ENCODE data around the gene LRP11.
A peak's percentile ranks its signal among the peaks of the same experiment; 100 is the strongest.
"Not testable (repeated sequence)": the region's sequence is repeated elsewhere in the genome, so short reads cannot be mapped to it uniquely, and the experiment has no call there.

The LRP11 gene, protein sequence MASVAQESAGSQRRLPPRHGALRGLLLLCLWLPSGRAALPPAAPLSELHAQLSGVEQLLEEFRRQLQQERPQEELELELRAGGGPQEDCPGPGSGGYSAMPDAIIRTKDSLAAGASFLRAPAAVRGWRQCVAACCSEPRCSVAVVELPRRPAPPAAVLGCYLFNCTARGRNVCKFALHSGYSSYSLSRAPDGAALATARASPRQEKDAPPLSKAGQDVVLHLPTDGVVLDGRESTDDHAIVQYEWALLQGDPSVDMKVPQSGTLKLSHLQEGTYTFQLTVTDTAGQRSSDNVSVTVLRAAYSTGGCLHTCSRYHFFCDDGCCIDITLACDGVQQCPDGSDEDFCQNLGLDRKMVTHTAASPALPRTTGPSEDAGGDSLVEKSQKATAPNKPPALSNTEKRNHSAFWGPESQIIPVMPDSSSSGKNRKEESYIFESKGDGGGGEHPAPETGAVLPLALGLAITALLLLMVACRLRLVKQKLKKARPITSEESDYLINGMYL

DNA sequence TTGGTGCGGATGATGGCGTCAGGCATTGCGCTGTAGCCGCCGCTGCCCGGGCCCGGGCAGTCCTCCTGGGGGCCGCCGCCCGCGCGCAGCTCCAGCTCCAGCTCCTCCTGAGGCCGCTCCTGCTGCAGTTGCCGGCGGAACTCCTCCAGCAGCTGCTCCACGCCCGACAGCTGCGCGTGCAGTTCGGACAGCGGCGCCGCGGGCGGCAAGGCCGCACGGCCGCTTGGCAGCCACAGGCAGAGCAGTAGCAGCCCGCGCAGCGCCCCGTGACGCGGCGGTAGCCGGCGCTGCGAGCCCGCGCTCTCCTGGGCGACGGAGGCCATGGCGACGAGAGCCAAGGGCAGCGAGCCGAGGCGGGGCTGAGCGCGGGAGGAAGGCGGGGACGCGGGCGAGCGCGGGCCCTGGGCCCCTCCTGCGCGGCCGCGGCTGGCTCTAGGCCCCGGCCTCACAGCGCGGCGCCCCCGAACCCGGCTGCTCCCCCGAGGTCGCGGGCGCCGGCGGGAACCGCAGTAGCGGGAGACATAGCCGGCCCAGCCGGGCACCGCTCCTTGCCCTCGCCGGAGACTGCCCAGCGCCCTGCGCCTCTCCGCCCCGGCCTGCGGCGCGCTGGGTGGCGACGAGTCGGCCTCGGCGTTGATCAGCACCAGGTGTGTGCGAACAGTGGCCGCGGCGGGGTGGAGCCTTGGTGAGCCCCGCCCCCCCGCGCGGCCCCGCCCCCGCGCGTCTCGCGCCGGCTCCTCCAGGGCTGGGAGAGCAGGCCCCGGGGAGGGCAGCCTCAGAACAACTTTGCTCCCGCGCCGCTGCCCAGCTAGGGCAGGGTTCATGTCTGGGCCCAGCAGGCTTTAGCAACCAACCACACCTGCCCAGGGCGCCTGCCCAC, at the start of gene LRP11:
LRP11 (minus strand) TSS at position 662 of the 880 bp plus-strand sequence; CDS start at position 323, 339 bp downstream.
- peak; percentile 49 for DNase-seq

DNA sequence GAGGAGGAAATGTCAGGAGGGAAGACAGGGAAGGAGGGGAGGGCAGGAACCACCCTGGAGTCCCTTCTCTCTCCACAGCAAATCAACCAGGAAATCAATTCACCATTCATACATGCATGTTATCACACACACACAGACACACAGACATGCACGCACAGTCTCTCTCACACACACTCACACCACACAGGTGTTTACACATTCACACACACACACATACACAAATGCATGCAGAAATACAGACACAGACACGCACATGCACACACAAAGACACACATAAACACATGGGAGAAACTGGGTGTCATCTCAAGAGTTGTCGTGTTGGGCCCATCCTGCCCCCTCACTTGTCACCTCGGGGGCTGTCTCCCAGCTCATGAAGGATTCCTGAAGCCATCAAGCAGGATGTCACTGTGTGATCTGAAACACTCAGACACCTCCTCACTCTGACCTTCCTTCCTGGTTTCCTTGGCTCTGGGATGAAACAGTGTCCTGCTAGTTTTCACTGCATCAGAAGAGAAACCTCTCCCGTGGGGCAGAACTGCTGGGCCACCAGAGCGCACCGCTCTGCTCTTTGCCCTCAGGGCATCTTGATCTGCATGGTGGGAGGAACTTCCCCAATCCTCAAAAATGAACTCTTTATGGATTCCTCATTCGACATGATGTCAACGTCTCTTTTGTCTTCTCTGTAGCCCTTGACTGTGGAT, 49.5 kb upstream of the LRP11 start:
- DNase-seq, result no peak

GRCh38 chr6:149913085-149913484, 48.9 kb upstream of the LRP11 start:
- DNase-seq, result no peak

GRCh38 chr6:149912680-149913079, 48.5 kb upstream of the LRP11 start:
- DNase-seq, result not testable (repeated sequence)

- no peak for DNase-seq
These were observed 46.6 kb upstream of the LRP11 start for GRCh38 chr6:149910721-149911151.

DNA sequence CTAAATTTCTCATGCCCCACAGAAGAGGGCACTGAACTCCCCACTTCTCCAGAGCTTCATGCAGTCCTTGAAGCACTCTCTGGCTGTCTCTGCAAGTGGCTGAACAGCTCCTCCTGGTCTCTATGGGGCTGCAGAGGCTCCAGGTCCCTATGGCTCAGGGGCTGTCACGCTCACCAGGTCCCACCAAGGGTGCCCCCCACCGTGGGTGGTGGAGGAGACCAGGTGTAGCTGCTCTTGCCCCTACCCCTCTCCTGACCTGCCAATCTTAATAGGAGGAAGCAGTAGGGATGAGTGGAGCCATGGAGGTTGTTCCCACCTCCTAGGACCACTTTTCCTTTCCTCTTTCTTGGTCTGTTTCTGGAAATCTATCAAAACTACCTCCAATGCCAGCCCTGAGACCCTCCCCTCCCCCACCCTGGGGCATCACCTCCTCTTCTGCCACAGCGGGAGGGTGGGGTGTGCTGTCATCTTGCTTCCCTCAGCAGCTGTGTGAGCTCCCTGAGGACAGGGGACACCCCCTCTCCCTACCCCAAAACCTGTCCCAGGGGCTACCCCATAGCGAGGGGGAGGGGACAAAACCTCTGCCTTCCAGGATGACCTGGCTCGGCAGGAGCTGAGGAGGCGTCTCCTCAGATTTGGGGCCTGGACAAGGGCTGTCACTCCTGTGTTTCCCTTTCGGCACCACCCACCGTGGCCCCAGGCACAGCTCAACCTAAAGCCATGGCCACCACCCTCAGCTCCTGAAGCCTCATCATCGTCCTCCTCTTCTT, 45.7 kb upstream of the LRP11 start:
- no peak for DNase-seq

- DNase-seq, result not testable (repeated sequence)
These were observed 44.3 kb upstream of the LRP11 start for GRCh38 chr6:149908480-149908879.

- DNase-seq, result no peak
These were observed 43.2 kb upstream of the LRP11 start for GRCh38 chr6:149907317-149907716.

- no peak for DNase-seq
These were observed 42.2 kb upstream of the LRP11 start for GRCh38 chr6:149906405-149906804.

DNA sequence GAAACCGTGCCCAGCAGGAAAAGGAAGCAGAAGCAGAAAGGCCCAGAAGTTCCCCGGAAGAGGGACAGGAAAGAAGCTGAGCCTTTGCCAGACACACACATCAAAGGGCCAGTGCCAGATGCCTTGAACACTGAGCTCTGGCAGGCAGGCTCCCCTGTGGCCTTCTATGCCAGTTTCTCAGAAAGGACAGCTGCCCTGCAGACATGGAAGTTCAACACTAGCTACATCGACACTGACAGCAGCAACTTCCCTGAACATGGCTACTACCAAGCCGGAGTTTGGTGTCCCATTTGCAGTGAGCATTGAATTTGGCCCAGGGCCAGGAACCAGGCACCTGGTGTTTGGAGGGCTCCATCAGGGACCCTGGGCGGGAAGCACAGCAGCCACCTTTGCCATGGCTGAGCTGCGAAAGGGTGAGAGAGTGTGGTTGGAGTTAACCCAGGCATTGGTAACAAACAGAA, 41.8 kb upstream of the LRP11 start:
- no peak for DNase-seq

- DNase-seq, result no peak
These were observed 41.3 kb upstream of the LRP11 start for GRCh38 chr6:149905371-149905910.

DNA sequence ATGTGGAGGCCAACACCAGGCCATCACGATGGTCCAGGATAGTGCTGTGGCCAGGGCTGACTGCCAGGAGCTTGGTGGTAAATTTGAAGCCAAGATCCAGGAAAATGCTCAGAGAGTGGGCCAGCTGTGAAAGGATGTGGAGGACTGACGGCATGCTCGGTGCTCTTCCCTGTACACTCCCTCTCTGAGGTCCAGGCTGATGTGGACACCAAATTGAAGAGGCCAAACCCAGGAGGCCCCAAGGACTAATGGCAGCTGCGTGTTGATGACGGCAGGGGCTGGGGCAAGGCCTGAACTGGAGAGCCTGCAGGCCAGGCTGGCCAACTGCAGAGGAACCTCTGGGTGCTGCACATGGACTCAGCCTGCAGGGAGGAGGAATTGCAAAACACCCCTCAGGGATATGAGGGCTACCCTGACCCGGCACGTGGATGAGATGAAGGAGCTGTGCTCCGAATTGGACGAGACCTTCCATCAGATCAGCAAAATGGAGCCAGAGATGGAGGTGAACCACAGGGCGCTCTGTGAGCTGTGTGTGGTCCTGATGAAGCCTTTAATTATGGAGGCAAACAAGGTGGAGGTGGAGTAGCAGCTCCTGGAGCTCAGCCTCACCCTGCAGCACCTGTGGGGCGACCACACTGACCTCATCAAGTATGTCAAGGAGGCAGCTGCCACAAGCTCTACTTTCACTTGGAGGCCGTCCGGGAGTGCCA, 40.7 kb upstream of the LRP11 start:
- no peak for DNase-seq

DNA sequence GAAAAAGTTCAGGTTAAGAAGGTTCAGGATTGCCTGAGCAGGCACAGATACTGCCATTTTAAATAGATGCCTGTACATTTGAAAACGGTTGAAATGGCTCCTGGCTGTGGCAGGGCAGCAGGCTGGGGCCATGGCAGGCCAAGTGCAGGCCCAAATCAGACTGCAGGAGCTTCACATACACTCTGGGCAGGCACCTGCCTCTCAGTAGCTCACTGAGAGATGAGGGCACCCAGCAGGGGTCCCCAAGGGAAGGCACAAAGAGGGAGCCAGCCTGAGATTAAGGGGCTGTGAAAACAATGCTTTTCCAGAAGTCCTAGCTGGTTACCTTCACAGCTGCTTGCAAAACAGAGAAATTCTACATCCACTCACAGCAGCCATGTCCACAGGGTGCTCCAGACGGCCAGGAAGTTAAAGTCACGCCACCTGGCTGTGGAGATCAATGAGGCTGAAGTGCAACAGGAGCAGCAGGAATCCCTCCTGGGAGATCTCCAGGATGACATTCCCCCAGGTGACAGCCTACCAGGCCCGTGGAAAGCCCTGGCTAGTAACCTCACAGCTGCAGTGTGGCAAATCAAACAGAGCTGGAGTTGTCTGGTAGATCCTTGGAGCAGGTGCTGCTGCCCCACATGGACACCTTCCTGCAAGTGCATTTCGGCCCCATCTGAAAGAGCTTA, 39.9 kb upstream of the LRP11 start:
- no peak for DNase-seq

DNA sequence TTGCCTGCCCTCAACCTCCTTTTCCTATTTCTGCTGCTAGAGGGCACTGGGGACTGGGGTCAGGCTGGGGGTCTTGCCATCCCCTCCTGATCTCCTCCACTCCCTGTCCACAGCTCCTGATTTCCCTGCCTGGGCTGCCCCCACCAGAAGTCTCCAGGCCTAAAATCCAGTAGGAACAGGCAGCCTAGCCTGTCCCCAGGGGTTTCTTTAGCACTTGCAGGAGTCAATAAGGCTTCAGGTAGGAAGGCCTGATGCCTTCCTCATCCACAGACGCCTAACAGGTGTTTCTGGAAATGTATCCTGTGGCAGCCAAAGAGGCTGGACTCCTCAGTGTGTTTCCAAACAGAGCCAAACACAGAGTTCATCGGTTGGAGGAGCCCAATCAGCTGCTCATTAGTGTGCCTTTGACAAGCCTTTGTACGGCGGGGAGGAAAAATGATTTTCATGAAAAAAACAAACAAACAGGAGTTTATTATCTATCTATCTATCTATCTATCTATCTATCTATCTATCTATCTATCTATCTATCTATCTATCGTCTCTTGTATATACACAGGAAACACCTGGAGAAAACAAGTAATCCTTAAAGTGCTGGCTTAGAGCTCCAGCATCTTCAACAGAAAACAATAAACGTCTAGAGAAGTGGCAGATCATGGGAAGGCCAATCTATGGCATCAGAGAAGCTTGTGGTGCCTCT, 37.4 kb upstream of the LRP11 start:
- DNase-seq, result no peak

GRCh38 chr6:149900620-149901443, 36.7 kb upstream of the LRP11 start:
- DNase-seq, result no peak

DNA sequence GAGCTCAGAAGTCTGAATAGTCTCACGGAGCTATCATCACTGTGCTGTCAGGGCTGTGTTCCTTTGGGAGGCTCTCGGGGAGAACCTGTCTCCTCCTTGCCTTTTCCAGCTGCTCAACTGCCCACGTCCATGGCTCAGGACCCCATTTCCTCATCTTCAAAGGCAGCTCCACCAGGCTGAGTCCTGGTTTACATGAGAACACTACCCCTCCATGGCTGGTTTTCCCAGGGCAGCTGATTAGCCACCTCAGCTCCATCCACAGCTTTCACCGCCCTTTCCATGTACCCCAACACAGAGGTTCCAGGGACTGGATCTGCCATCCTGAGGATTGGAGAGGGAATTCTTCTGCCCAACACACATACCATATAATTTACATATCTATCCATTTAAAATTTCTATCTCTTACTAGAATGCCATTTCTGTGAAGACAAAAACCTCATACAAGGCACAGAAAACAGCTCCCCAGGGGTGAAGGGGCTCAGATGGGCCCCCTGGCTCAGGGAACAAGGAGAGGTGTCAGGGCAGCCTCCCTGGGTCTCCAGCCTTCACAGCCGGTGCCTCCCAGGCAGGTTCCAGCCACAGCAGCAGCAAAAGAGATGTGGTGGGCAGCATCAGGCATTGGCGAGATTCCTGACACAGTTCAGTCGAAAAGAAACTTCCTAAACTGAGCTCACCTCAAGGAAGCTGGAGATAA, 35.9 kb upstream of the LRP11 start:
- no peak for DNase-seq

DNA sequence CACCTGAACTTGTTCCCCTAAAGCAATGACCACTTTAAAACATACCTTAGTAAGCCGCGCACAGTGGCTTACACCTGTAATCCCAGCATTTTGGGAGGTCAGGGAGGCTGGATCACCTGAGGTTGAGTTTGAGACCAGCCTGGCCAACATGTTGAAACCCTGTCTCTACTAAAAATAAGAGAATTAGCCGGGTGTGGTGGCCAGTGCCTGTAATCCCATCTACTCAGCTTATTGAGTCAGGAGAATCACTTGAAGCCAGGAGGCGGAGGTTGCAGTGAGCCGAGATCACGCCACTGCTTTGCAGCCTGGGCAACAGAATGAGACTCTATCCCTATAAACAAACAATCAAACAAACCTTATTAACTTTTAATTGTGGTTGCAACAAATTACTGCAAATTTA, 35.3 kb upstream of the LRP11 start:
- DNase-seq, result no peak

- DNase-seq, result no peak
These were observed 34.8 kb upstream of the LRP11 start for GRCh38 chr6:149898966-149899365.
